NAMALWA (cell line): ENCODE measurements around the gene ABCC1.
"Not testable (repeated sequence)": the region's sequence is repeated elsewhere in the genome, so short reads cannot be mapped to it uniquely, and the experiment has no call there.

Source experiments
- DNase-seq: peaks from one replicate; pipeline ENCODE4 v3.0.0-alpha.2; 2015; ENCODE audit warnings: low spot score

ABCC1 gene

GRCh38 chr16:15949210-15950160 lies at the start of gene ABCC1:
ABCC1 (plus strand) TSS chr16:15949616; CDS start chr16:15949752, 136 bp downstream.
- peak; percentile 59 for DNase-seq

- DNase-seq: no peak
Observed at GRCh38 chr16:15900357-15900756, 49.1 kb upstream of the ABCC1 start.

GRCh38 chr16:15900901-15901500 lies 48.4 kb upstream of the ABCC1 start:
- DNase-seq: no peak

DNA sequence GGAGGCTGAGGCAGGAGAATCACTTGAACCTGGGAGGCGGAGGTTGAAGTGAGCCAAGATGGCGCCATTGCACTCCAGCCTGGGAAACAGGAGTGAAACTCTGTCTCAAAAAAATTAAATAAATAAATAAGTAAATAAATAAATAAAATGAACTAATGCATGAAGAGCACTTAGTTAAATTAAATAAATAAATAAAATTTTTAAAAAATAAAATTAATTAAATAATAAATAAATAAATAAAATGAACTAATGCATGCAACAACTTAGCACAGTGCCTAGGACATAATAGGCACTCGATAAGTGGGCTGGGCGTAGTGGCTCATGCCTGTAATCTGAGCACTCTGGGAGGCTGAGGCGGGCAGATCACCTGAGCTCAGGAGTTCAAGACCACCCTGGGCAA lies 45.5 kb upstream of the ABCC1 start:
- no peak for DNase-seq

- DNase-seq: no peak
Observed at GRCh38 chr16:15906439-15906838, 43.0 kb upstream of the ABCC1 start.

DNA sequence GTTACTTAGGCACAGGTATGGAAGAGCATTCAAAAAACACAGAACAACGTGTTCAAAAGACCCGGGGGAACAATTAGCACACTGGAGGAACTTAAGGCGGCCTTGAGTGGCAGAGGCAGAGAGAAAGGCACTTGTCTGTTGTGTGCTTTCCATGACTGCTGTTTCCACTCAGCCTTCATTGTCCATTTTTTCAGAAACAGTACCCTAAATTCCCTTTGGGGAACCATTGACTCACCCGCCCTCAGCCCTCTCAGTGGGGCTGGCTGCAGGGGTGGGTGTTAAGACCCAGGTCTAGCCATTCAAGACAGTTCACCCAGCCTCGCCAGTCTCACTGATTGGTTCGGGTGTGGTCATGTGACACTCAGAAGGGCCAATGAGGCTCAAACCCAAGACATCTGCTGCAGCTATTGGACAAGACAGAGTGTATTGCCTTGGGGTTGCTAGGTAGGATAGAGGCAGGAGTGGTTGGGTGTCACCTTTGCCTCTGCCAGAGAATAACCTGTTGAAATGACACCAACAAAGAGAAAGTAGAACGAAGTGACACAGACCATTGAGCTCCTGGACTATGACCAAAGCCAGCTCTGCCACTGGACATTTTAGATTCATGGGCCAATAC lies 41.4 kb upstream of the ABCC1 start:
- peak; percentile 98 for DNase-seq

GRCh38 chr16:15911198-15911597 lies 38.2 kb upstream of the ABCC1 start:
- DNase-seq: no peak

- DNase-seq: no peak
Observed at GRCh38 chr16:15913046-15913698, 36.2 kb upstream of the ABCC1 start.

GRCh38 chr16:15915555-15916081 lies 33.8 kb upstream of the ABCC1 start:
- DNase-seq: no peak

DNA sequence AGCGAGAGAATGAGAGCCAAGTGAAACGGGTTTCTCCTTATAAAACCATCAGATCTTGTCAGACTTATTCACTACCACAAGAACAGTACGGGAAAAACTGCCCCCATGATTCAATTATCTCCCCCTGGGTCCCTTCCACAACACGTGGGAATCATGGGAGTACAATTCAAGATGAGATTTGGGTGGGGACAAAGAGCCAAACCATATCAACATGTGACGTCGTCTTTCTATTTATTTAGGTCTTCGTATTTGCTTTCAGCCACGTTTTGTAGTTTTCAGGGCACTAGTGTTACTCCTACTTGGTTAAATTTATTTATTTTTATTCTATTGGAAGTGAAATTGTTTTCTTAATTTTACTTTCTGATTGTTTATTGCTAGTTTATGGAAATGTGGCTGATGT lies 33.1 kb upstream of the ABCC1 start:
- no peak for DNase-seq

GRCh38 chr16:15918314-15918713 lies 31.1 kb upstream of the ABCC1 start:
- DNase-seq: not testable (repeated sequence)

GRCh38 chr16:15919331-15919730 lies 30.1 kb upstream of the ABCC1 start:
- DNase-seq: no peak

DNA sequence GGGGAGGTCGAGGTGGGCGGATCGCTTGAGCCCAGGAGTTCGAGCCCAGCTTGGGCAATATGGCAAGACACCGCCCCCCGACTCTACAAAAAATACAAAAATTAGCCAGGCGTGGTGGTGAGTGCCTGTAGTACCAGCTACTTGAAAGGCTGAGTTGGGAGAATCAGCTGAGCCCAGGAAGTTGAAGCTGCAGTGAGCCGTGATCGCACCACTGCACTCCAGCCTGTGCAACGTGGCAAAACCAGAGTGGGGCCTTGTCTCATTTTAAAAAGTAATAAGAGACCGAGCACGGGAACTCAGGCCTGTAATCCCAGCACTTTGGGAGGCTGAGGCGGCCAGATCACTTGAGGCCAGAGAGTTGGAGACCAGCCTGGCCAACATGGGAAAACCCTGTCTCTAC lies 24.4 kb upstream of the ABCC1 start:
- DNase-seq: no peak

DNA sequence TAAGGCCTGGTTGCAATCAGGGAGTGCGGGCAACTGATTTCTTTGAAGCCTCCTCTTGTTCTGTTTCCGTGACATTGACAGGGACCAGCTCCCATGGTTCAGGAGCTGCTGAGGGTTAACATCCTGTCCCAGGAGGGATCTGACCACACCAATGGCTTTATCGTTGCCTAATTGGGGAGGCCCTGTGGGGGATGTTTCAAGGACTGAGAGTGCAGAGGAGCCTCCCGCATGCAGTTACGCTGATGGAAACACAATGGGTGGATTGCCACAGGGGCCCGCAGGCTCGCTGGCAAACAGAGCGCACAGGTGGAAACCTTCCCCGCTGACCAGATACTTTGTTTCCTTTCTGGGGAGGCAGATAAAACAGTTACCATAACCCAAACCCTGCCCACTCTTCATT lies 23.8 kb upstream of the ABCC1 start:
- no peak for DNase-seq

DNA sequence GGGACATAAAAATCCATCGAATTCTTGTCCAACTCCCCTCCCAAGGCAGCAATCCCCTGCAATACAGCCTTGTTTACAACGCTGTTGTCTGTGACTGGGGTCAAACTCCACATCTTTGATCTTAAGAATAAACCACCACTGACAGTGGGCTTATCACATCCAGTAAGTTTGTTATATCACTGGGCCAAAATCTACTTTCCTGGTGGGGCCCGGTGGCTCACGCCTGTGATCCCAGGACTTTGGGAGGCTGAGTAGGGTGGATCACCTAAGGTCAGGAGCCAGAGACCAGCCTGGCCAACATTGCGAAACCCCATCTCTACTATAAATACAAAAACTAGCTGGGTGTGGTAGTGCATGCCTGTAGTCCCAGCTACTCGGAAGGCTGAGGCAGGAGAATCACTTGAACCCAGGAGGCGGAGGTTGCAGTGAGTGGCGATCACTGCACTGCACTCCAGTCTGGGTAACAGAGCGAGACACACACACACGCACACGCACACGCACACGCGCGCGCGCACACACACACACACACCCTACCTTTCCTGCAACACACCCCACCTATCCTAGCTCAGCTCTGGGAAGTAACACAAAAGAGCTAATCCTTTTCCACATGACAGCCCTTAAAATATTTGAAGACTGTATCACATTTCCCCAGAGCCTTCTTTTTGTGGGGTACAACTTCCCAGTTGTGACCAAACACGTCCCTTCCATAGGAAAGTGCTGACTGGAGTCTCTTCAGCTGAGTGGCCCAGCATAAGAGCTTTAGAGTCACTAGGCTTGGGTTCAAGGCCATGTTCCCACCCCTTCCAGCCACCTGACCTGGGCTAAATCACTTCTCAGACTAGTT lies 20.9 kb upstream of the ABCC1 start:
- no peak for DNase-seq

DNA sequence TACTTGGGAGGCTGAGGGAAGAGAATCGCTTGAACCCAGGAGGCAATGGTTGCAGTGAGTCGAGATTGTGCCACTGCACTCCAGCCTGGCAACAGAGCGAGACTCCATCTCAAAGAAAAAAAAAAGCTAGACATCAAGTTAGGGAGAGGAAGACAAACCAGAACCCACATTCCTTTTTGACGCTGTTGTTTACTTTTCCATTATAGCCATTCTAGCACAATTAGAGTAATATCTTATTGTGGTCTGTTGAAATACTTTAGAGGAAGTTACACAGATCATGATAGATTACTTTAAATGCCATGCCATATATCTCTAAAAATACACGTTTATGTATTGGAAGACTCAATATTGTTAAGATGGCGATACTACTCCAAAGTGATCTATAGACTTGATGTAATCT lies 16.5 kb upstream of the ABCC1 start:
- DNase-seq: no peak

- DNase-seq: no peak
Observed at GRCh38 chr16:15933781-15934180, 15.6 kb upstream of the ABCC1 start.

DNA sequence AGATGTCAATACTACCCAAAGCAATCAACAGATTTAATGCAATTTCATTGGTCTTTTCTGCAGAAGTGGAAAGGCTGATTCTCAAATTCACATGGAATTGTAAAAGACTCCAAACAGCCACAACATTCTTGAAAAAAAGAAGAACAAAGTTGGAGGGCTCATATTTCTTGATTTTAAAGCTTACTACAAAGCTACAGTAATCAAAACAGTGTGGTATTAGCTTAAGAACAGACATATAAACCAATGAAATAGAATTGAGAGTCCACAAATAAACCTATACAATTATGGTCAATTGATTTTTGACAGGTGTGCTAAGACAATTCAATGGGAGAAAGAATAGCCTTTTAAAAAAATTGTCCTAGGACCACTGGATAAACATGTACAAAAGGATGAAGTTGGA lies 14.4 kb upstream of the ABCC1 start:
- DNase-seq: no peak

DNA sequence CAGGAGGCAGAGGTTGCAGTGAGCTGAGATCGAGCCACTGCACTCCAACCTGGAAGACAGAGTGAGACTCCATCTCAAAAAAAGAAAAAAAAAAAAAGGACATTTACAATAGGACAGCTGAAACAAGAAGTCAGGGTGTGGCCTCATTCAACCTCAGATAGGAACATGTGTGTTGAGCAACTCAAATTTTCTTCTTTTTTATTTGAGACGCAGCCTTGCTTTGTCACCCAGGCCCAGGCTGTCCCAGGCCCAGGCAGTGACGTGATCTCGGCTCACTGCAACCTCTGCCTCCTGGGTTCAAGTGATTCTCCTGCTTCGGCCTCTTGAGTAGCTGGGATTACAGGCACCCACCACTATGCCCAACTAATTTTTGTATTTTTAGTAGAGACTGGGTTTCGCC lies 12.6 kb upstream of the ABCC1 start:
- not testable (repeated sequence) for DNase-seq

GRCh38 chr16:15942931-15943690 lies 6.3 kb upstream of the ABCC1 start:
- DNase-seq: peak; percentile 30
